GM23338 (cell line): ENCODE measurements around the gene BMPER. TPM values are rescaled to one million over a fixed set of nuclear protein-coding genes. Genes with fewer than 3 reads are reported as not detected.

Experiments used
- ATAC-seq: fragments of 200-7000 bp; cut with Tn5 transposase; 3 replicates; pipeline ENCODE4 v1.9.1; 2020
- DNase-seq: peaks from one replicate; pipeline ENCODE4 v3.0.0-alpha.2; 2015; ENCODE audit warnings: low spot score
- H2AFZ ChIP-seq: fragments of 200-600 bp; sonication (generic); 2 replicates; pipeline ENCODE4 v1.8.0; 2016; ENCODE audit warnings: antibody characterized with exemption, mild to moderate bottlenecking, moderate library complexity
- H3F3A ChIP-seq: fragments of 200-600 bp; sonication (generic); replicated peaks from 2 replicates; pipeline ENCODE4 v1.8.0; 2017; ENCODE audit warnings: antibody characterized with exemption, mixed run types, low read depth
- H3K27ac ChIP-seq: fragments of 200-600 bp; sonication (generic); 2 replicates; pipeline ENCODE4 v1.6.1; 2016; ENCODE audit warnings: low read depth
- H3K27me3 ChIP-seq: fragments of 200-600 bp; sonication (generic); 2 replicates; pipeline ENCODE4 v1.8.0; 2016; ENCODE audit warnings: mild to moderate bottlenecking, mixed run types, moderate library complexity; ENCODE audit not compliant: insufficient read depth
- H3K36me3 ChIP-seq: fragments of 200-600 bp; sonication (generic); 2 replicates; pipeline ENCODE4 v1.8.0; 2016; ENCODE audit warnings: mild to moderate bottlenecking; ENCODE audit not compliant: insufficient read depth
- H3K4me1 ChIP-seq: fragments of 200-600 bp; sonication (generic); 2 replicates; pipeline ENCODE4 v1.8.0; 2016; ENCODE audit warnings: mild to moderate bottlenecking, moderate library complexity; ENCODE audit not compliant: insufficient read depth
- H3K4me2 ChIP-seq: fragments of 200-600 bp; sonication (generic); 2 replicates; pipeline ENCODE4 v1.7.1; 2017; ENCODE audit warnings: mixed run types
- H3K4me3 ChIP-seq: fragments of 200-600 bp; sonication (generic); 2 replicates; pipeline ENCODE4 v1.6.1; 2016; ENCODE audit warnings: mixed run types
- H3K79me2 ChIP-seq: fragments of 200-600 bp; sonication (generic); replicated peaks from 2 replicates; pipeline ENCODE4 v1.8.0; 2017; ENCODE audit warnings: mild to moderate bottlenecking; ENCODE audit not compliant: insufficient read depth
- H3K9me2 ChIP-seq: fragments of 200-600 bp; sonication (generic); 2 replicates; pipeline ENCODE4 v1.8.0; 2017; ENCODE audit not compliant: insufficient read depth
- H4K20me1 ChIP-seq: fragments of 200-600 bp; sonication (generic); replicated peaks from 2 replicates; pipeline ENCODE4 v1.8.0; 2017; ENCODE audit warnings: mild to moderate bottlenecking; ENCODE audit not compliant: insufficient read depth
- H3K27ac Mint-ChIP-seq: 2 replicates; pipeline ENCODE4 v1.8.0; 2020; ENCODE audit warnings: inconsistent platforms, mild to moderate bottlenecking, moderate library complexity, mixed read lengths
- H3K27me3 Mint-ChIP-seq: 3 replicates; pipeline ENCODE4 v1.8.0; 2022; ENCODE audit warnings: low read depth, mild to moderate bottlenecking, moderate library complexity, mixed read lengths, inconsistent platforms; ENCODE audit not compliant: insufficient read depth, poor library complexity
- H3K36me3 Mint-ChIP-seq: 3 replicates; pipeline ENCODE4 v1.8.0; 2021; ENCODE audit warnings: low read depth, mild to moderate bottlenecking, inconsistent platforms, moderate library complexity, mixed read lengths
- H3K4me1 Mint-ChIP-seq: 3 replicates; pipeline ENCODE4 v1.8.0; 2020; ENCODE audit warnings: mild to moderate bottlenecking, inconsistent platforms, mixed read lengths
- H3K4me3 Mint-ChIP-seq: 3 replicates; pipeline ENCODE4 v1.8.0; 2021; ENCODE audit warnings: moderate library complexity, mild to moderate bottlenecking, inconsistent platforms, mixed read lengths
- H3K9me3 Mint-ChIP-seq: 3 replicates; pipeline ENCODE4 v1.8.0; 2020; ENCODE audit warnings: moderate library complexity, mild to moderate bottlenecking, inconsistent platforms, mixed read lengths
- CREB1 ChIP-seq: fragments of 250-450 bp; sonication (Bioruptor Pico); IDR thresholded peaks from 2 replicates; pipeline ENCODE4 v1.5.0; 2020; ENCODE audit warnings: low read depth, mild to moderate bottlenecking, moderate library complexity
- CTCF ChIP-seq, 2 experiments: fragments of 200-600 bp in 1 of 2; sonication (generic) in 1 of 2; conservative IDR thresholded peaks; 2 replicates each; pipeline versions ENCODE4 v1.5.1 to v1.6.1; 2016 to 2017; ENCODE audit warnings: antibody characterized with exemption in 2 of 2, low read depth in 2 of 2, mild to moderate bottlenecking in 2 of 2, moderate library complexity in 1 of 2
- EZH2 ChIP-seq: fragments of 200-600 bp; sonication (generic); IDR thresholded peaks from one replicate; pipeline ENCODE4 v1.8.0; 2017; ENCODE audit warnings: antibody characterized with exemption, mild to moderate bottlenecking, low read depth; ENCODE audit not compliant: unreplicated experiment
- EZH2phosphoT487 ChIP-seq: fragments of 200-600 bp; sonication (generic); IDR thresholded peaks from one replicate; pipeline ENCODE4 v1.8.1; 2018; ENCODE audit warnings: antibody characterized with exemption; ENCODE audit not compliant: unreplicated experiment
- JUNB ChIP-seq: IDR thresholded peaks from one replicate; pipeline ENCODE4 v1.6.1; 2016; ENCODE audit warnings: antibody characterized with exemption; ENCODE audit not compliant: unreplicated experiment
- REST ChIP-seq: IDR thresholded peaks from one replicate; pipeline ENCODE4 v1.6.1; 2018; ENCODE audit warnings: antibody characterized with exemption; ENCODE audit not compliant: unreplicated experiment
- STAT1 ChIP-seq: IDR thresholded peaks from one replicate; pipeline ENCODE4 v1.6.1; 2016; ENCODE audit warnings: antibody characterized with exemption; ENCODE audit not compliant: unreplicated experiment
- ZNF114 ChIP-seq: fragments of 250-450 bp; sonication (Bioruptor Pico); IDR thresholded peaks from 2 replicates; pipeline ENCODE4 v1.5.0; 2020; ENCODE audit warnings: mild to moderate bottlenecking, moderate library complexity
- ZNF331 ChIP-seq: fragments of 250-450 bp; sonication (Bioruptor Pico); IDR thresholded peaks from 2 replicates; pipeline ENCODE4 v1.5.0; 2020; ENCODE audit warnings: low read depth, mild to moderate bottlenecking, moderate library complexity
- ZNF462 ChIP-seq: fragments of 250-450 bp; sonication (Bioruptor Pico); IDR thresholded peaks from 2 replicates; pipeline ENCODE4 v1.5.0; 2020; ENCODE audit warnings: mild to moderate bottlenecking, moderate library complexity
- polyA plus RNA-seq: library from polyadenylated mRNA; unstranded; fragments of >200 nt; fragmentation: Nextera tagmentation; extraction: Ambion mirVana; gene quantifications from 2 replicates; pipeline ENCODE4 v1.2.1, GENCODE V29; 2016
- total RNA-seq: library from RNA; depleted of rRNA; stranded (reverse); fragments of >200 nt; shearing (Covaris generic); gene quantifications from 2 replicates; pipeline ENCODE4 v1.2.3, GENCODE V29; 2014

BMPER gene
- total and polyA plus RNA-seq, 2 experiments from 2014 or later, result 0.53 to 1.4 TPM

- no peak for TF ChIP-seq REST
- TF ChIP-seq STAT1, result no peak
- no peak for TF ChIP-seq EZH2phosphoT487
Observed at GRCh38 chr7:34104992-34105391, 199.7 kb downstream of the BMPER start (continued).

- H2AFZ ChIP-seq, result no peak overlapping the region
- no peak overlapping the region for H3K27ac ChIP-seq
- DNase-seq, result no peak
- Mint-ChIP-seq H3K4me3 (no peak overlapping the region), H3K36me3 (no peaks in the 10 kb centered on the region), H3K4me1 (peaks cover 17% of the 10 kb centered on the region), H3K27ac (no peak overlapping the region), H3K27me3 (peaks cover 3% of the 10 kb centered on the region), H3K9me3 (no peaks in the 10 kb centered on the region; the same call in 2 of the 3 replicates)
- H4K20me1 ChIP-seq, result no peaks in the 10 kb centered on the region
- H3K4me2 ChIP-seq, result no peak overlapping the region
- no peak overlapping the region for H3K4me3 ChIP-seq
- H3K36me3 ChIP-seq, result no peaks in the 10 kb centered on the region
- H3K79me2 ChIP-seq, result no peaks in the 10 kb centered on the region
- no peaks in the 10 kb centered on the region for H3F3A ChIP-seq
- peaks cover 12% of the 10 kb centered on the region for H3K4me1 ChIP-seq
- no peaks in the 10 kb centered on the region for H3K27me3 ChIP-seq
- H3K9me2 ChIP-seq, result peaks cover 35% of the 10 kb centered on the region
- ATAC-seq, result no peak
- TF ChIP-seq CREB1 (CRISPR knock-in tag) (no peak), EZH2 (no peak), REST (no peak), ZNF331 (no peak), STAT1 (no peak), ZNF114 (no peak), JUNB (no peak), CTCF (conservative IDR thresholded peaks at IDR 0.05; ENCODE audit: low read depth in 2 of 2) (no peak), ZNF462 (CRISPR knock-in tag) (no peak)
Observed at GRCh38 chr7:34107276-34107675, 201.9 kb downstream of the BMPER start.
